Stimulated activated naive B cell treated with anti-CD40 and anti-IgM and Interleukin-4, amounts not matched to agents 10 μg/mL and 1 μg/mL and 100 μg/mL, for 72 hours (primary cell): ENCODE results near the gene IGFN1.
"Not testable (repeated sequence)": the region's sequence is repeated elsewhere in the genome, so short reads cannot be mapped to it uniquely, and the experiment has no call there.

ENCODE experiments used
- ATAC-seq, 2 donors: fragments of 150-1000 bp; cut with Tn5 transposase; replicated peaks; 2 replicates each; pipeline ENCODE4 v1.10.0; 2021; ENCODE audit warnings: moderate library complexity in 1 of 2
- DNase-seq: peaks from one replicate; pipeline ENCODE4 v3.0.0; 2021
- H3K27ac Mint-ChIP-seq: one replicate; pipeline ENCODE4 v1.8.0; 2022; ENCODE audit warnings: mild to moderate bottlenecking, mixed read lengths
- H3K27me3 Mint-ChIP-seq, 2 donors: one replicate each; pipeline ENCODE4 v1.8.0; 2022; ENCODE audit warnings: mixed read lengths in 2 of 2
- H3K36me3 Mint-ChIP-seq, 2 donors: one replicate each; pipeline ENCODE4 v1.8.0; 2022; ENCODE audit warnings: mixed read lengths in 2 of 2, mild to moderate bottlenecking in 1 of 2
- H3K4me1 Mint-ChIP-seq, 2 donors: one replicate each; pipeline ENCODE4 v1.8.0; 2022; ENCODE audit warnings: mixed read lengths in 2 of 2, mild to moderate bottlenecking in 1 of 2
- H3K4me3 Mint-ChIP-seq, 2 donors: one replicate each; pipeline ENCODE4 v1.8.0; 2022; ENCODE audit warnings: mild to moderate bottlenecking in 2 of 2, mixed read lengths in 2 of 2, moderate library complexity in 1 of 2
- H3K9me3 Mint-ChIP-seq, 2 donors: one replicate each; pipeline ENCODE4 v1.8.0; 2022; ENCODE audit warnings: mixed read lengths in 2 of 2, mild to moderate bottlenecking in 1 of 2

Gene IGFN1

GRCh38 chr1:201222125-201222524, 31.5 kb downstream of the IGFN1 start:
- Mint-ChIP-seq H3K36me3 (no peaks in the 10 kb centered on the region), H3K9me3 (no peaks in the 10 kb centered on the region), H3K4me3 (no peak overlapping the region), H3K27me3 (peaks cover 0 to 5% of the 10 kb centered on the region in 2 donors), H3K4me1 (no peaks in the 10 kb centered on the region), H3K27ac (no peak overlapping the region)
- no peak for DNase-seq
- no peak for ATAC-seq

DNA sequence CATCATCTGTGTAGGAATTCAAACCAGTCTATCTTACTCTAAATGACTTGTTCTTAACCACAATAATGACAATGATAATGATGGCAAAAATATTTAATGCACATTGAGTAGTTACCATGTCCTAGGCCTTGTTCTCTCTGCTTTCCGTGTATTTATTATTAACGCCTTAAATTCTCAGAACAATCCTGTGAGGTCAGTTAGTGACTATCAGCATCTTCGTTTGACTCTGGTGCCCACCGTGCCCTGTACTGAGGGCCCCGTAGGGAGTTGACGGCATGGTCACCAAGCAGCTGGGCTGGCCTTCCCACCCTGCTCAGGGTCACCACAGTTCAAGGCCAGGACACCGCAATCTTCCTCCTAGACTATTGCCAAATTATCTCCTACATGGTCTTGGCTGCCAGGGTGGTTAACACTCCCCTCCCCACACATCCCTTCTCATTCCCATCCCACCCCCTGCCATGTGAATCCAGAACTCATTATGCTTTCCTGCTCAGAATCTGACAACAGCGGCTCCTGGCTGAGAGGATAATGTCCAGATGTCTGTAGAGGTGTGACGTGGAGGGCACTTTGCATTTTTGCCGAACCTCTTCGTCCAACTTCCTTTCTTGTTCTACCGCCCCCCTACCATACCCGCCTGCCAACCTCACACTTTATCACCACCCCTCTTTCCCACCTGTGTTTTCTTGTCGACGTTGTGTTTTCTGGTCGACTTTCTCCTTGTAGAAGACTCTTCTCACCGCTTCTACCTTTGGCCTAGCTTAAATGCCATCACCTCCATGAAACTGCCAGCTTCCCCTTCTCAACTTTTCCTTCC, 33.4 kb downstream of the IGFN1 start:
- no peak for ATAC-seq
- Mint-ChIP-seq H3K27me3 (peaks cover 10 to 16% of the 10 kb centered on the region in 2 donors), H3K27ac (no peak overlapping the region), H3K9me3 (no peaks in the 10 kb centered on the region), H3K4me1 (no peaks in the 10 kb centered on the region), H3K4me3 (no peak overlapping the region), H3K36me3 (no peaks in the 10 kb centered on the region)
- no peak for DNase-seq

DNA sequence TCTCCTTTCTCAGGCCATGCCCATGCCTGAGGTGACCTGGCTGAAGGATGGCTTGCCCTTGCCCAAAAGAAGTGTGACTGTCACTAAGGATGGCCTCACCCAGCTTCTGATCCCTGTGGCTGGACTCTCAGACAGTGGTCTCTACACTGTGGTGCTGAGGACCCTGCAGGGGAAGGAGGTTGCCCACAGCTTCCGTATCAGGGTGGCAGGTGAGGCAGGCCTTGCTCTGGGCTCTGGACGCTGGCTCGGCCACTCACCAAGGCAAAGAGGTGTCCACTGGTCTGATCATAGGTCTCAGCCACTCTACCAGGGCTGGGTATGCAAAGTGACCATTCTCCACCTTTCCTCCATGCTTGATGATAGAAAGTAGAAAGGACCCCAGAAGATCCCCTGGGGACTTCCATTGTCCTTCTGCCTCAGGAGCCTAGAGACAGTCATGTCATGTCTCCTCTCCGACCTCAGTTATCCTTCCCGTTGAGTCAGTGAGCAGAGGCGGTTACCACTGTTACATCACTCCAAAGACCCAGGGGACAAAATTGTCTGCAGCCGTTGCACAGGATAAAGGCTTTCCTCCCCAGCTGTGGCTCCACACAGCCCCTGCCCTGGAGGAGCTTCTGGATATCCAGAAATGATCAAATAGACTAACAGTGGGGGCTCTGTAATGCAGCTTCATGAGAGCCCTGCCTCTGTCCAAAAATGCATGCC, 34.2 kb downstream of the IGFN1 start:
- DNase-seq = no peak
- Mint-ChIP-seq H3K4me1 (no peaks in the 10 kb centered on the region), H3K36me3 (no peaks in the 10 kb centered on the region)

GRCh38 chr1:201226178-201226514, 35.5 kb downstream of the IGFN1 start:
- Mint-ChIP-seq H3K27ac (no peak overlapping the region), H3K9me3 (no peaks in the 10 kb centered on the region), H3K36me3 (peaks cover 0 to under 1% of the 10 kb centered on the region in 2 donors), H3K27me3 (peaks cover 16 to 31% of the 10 kb centered on the region in 2 donors), H3K4me1 (no peaks in the 10 kb centered on the region), H3K4me3 (no peak overlapping the region)
- ATAC-seq (no peak), DNase-seq (no peak)

More for the DNA sequence above, 34.2 kb downstream of the IGFN1 start:
- no peak overlapping the region for H3K4me3 Mint-ChIP-seq
- no peak overlapping the region for H3K27ac Mint-ChIP-seq
- H3K9me3 Mint-ChIP-seq = no peaks in the 10 kb centered on the region
- H3K27me3 Mint-ChIP-seq = peaks cover 11 to 18% of the 10 kb centered on the region in 2 donors
- no peak for ATAC-seq

- no peak overlapping the region for H3K4me3 Mint-ChIP-seq
- H3K36me3 Mint-ChIP-seq = peaks cover 2 to 4% of the 10 kb centered on the region in 2 donors
Observed at GRCh38 chr1:201226859-201227488, 36.4 kb downstream of the IGFN1 start.

DNA sequence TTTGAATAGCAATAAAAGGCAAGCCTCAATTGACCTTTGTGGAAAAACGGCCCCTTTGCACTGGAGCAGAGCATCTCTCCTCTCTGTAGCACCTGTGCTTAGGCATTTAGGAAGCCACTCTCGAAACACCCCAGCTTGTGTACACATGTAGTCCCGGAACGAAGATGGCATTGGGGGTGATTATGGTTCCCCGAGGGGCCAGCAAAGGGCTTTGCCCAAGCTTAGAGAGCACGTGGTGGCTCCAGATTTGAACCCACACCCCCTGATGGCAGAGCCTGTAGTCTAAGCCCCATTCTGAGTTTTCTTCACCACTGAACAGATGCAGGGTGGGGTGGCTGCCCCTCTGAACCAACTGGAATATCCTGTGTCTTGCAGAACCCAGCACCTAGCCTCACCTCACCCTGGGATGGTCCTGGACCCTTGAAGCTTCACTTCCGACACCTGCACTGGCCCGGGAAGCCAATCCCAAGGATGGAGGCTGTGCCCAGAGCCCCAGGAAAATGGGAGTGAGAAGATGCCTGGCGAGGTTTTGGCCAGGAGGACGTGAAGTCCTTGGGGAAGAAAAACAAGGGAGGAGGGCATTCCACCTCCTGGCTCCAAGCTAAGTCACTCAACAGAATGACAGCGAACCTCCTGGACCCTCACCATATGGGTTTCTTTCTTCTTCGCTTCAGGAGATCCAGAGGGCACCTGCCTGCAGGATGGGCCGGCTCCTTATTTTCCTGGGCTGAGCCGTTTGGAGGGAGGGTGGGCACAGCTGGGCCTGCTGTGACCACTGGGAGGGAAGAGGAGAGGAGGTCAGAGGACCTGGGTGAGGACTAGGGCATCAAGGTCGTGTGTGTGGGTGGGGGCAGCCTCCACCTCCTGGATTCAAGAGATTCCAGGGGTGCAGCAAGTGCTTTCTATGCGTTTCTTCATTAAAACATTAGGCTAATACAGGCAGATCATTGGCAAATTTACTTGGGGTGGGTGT, 37.7 kb downstream of the IGFN1 start:
- Mint-ChIP-seq H3K9me3 (peaks cover 4 to 6% of the 10 kb centered on the region in 2 donors), H3K36me3 (peaks cover 4 to 6% of the 10 kb centered on the region in 2 donors), H3K27ac (no peak overlapping the region), H3K27me3 (peaks cover 16 to 39% of the 10 kb centered on the region in 2 donors), H3K4me3 (no peak overlapping the region), H3K4me1 (no peaks in the 10 kb centered on the region)
- no peak for ATAC-seq
- DNase-seq = no peak

More at GRCh38 chr1:201226859-201227488, 36.4 kb downstream of the IGFN1 start:
- Mint-ChIP-seq H3K9me3 (peaks cover 0 to 2% of the 10 kb centered on the region in 2 donors), H3K27ac (no peak overlapping the region), H3K27me3 (peaks cover 16 to 39% of the 10 kb centered on the region in 2 donors), H3K4me1 (no peaks in the 10 kb centered on the region)
- DNase-seq (no peak), ATAC-seq (no peak)

DNA sequence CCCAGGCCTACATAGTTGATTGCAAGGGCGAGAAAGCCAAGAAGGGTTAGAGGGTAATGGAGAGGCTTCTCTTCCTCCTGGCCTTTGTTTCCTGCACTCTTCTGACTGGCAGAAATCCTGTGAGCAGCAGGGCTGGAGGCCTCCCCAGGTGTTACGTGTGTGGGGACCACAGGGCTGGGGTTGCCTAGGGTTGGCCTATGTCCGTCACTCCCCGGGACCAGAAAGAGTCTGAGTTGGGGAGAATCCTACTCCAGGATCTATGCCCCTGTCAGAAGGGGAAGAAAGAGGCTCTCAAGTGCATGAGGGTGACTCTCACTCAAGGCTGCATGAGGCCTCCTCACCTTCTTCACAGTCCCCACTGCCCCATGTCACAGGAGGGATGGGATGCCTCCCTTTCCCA, 38.5 kb downstream of the IGFN1 start:
- DNase-seq (no peak), ATAC-seq (no peak)
- Mint-ChIP-seq H3K36me3 (peaks cover 4 to 6% of the 10 kb centered on the region in 2 donors), H3K9me3 (peaks cover 4 to 6% of the 10 kb centered on the region in 2 donors), H3K27me3 (peaks cover 16 to 39% of the 10 kb centered on the region in 2 donors), H3K27ac (no peak overlapping the region), H3K4me1 (no peaks in the 10 kb centered on the region), H3K4me3 (no peak overlapping the region)

GRCh38 chr1:201229771-201230635, 39.4 kb downstream of the IGFN1 start:
- Mint-ChIP-seq H3K27ac (no peak overlapping the region), H3K4me3 (no peak overlapping the region), H3K36me3 (peaks cover 4 to 6% of the 10 kb centered on the region in 2 donors), H3K4me1 (no peaks in the 10 kb centered on the region), H3K27me3 (peaks cover 16 to 39% of the 10 kb centered on the region in 2 donors), H3K9me3 (peaks cover 4 to 6% of the 10 kb centered on the region in 2 donors)
- ATAC-seq = no peak
- no peak for DNase-seq

- no peak for ATAC-seq
- Mint-ChIP-seq H3K27ac (no peak overlapping the region), H3K4me3 (no peak overlapping the region), H3K27me3 (peaks cover 16 to 38% of the 10 kb centered on the region in 2 donors), H3K36me3 (peaks cover 4 to 6% of the 10 kb centered on the region in 2 donors), H3K9me3 (peaks cover 4 to 6% of the 10 kb centered on the region in 2 donors), H3K4me1 (no peaks in the 10 kb centered on the region)
- DNase-seq = no peak
Observed at GRCh38 chr1:201230676-201231075, 40.1 kb downstream of the IGFN1 start.

DNA sequence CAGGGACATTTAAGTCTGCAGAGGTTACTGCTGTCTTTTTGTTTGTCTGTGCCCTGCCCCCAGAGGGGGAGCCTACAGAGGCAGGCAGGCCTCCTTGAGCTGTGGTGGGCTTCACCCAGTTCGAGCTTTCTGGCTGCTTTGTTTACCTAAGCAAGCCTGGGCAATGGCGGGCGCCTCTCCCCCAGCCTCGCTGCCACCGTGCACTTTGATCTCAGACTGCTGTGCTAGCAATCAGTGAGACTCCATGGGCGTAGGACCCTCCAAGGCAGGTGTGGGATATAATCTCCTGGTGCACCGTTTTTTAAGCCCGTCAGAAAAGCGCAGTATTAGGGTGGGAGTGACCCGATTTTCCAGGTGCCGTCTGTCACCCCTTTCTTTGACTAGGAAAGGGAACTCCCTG, 49.0 kb downstream of the IGFN1 start:
- not testable (repeated sequence) for DNase-seq, H3K4me3 Mint-ChIP-seq, H3K9me3 Mint-ChIP-seq, ATAC-seq, H3K36me3 Mint-ChIP-seq, H3K4me1 Mint-ChIP-seq, H3K27ac Mint-ChIP-seq
- peaks cover 20 to 41% of the 10 kb centered on the region in 2 donors for H3K27me3 Mint-ChIP-seq

- Mint-ChIP-seq H3K27ac (no peak overlapping the region), H3K27me3 (peaks cover 26 to 46% of the 10 kb centered on the region in 2 donors), H3K36me3 (no peaks in the 10 kb centered on the region), H3K4me1 (no peaks in the 10 kb centered on the region), H3K4me3 (no peak overlapping the region), H3K9me3 (peaks cover 0 to 2% of the 10 kb centered on the region in 2 donors)
- no peak for DNase-seq
- ATAC-seq = no peak
Observed at GRCh38 chr1:201240171-201240570, 49.5 kb downstream of the IGFN1 start.

GRCh38 chr1:201241736-201242135, 51.1 kb downstream of the IGFN1 start:
- Mint-ChIP-seq H3K9me3 (peaks cover 0 to 2% of the 10 kb centered on the region in 2 donors), H3K36me3 (no peaks in the 10 kb centered on the region), H3K27ac (no peak overlapping the region), H3K27me3 (peaks cover 28 to 48% of the 10 kb centered on the region in 2 donors), H3K4me1 (no peaks in the 10 kb centered on the region), H3K4me3 (no peak overlapping the region)
- DNase-seq (no peak), ATAC-seq (no peak)

DNA sequence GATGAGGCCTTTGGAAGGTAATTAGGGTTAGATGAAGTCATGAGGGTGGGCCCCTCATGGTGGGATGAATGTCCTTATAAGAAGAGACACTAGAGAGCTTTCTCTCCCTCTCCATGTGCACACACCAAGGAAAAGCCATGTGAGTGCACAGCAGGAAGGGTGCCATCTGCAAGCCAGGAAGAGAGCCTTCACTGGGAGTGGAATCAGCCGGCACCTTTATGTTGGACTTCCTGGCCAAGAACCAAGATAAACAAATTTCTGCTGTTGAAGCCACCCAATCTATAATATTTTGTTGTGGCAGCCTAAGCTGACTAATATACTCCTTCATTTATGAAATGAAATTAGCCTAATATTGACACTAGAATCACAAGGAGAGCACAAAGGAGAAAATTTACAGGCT, 54.5 kb downstream of the IGFN1 start:
- DNase-seq = no peak
- no peaks in the 10 kb centered on the region for H3K36me3 Mint-ChIP-seq
- ATAC-seq = no peak
- no peak overlapping the region for H3K4me3 Mint-ChIP-seq
- no peaks in the 10 kb centered on the region for H3K4me1 Mint-ChIP-seq
- no peak overlapping the region for H3K27ac Mint-ChIP-seq
- no peaks in the 10 kb centered on the region for H3K9me3 Mint-ChIP-seq
- peaks cover 22 to 39% of the 10 kb centered on the region in 2 donors for H3K27me3 Mint-ChIP-seq
